Upper lobe of left lung (tissue), 6 donors: Measurements from ENCODE around the gene MTG2. TPM values are rescaled to one million over a fixed set of nuclear protein-coding genes. Genes with fewer than 3 reads are reported as not detected.

Experiments used
- ATAC-seq, 2 donors: fragments of 200-7000 bp; cut with Tn5 transposase; one replicate each; pipeline ENCODE4 v1.9.1; 2022; ENCODE audit warnings: mild to moderate bottlenecking in 2 of 2, moderate library complexity in 2 of 2; ENCODE audit not compliant: low FRiP score in 2 of 2
- DNase-seq, 2 donors: peaks; one replicate each; pipeline ENCODE4 v3.0.0-alpha.2; 2019 to 2020
- H3K27ac ChIP-seq, 4 donors: fragments of 200-600 bp; sonication (generic); one replicate each; pipeline ENCODE4 v1.5.1; 2016 to 2019
- H3K27me3 ChIP-seq, 4 donors: fragments of 200-600 bp; sonication (generic); one replicate each; pipeline ENCODE4 v1.5.1; 2017 to 2019
- H3K36me3 ChIP-seq, 4 donors: fragments of 200-600 bp; sonication (generic); one replicate each; pipeline ENCODE4 v1.5.1; 2016 to 2019
- H3K4me1 ChIP-seq, 4 donors: fragments of 200-600 bp; sonication (generic); one replicate each; pipeline ENCODE4 v1.5.1; 2018 to 2019
- H3K4me3 ChIP-seq, 4 donors: fragments of 200-600 bp; sonication (generic); one replicate each; pipeline ENCODE4 v1.5.1; 2017 to 2019; ENCODE audit warnings: mild to moderate bottlenecking in 2 of 4, moderate library complexity in 1 of 4
- H3K9me3 ChIP-seq, 4 donors: fragments of 200-600 bp; sonication (generic); one replicate each; pipeline ENCODE4 v1.5.1; 2018 to 2019
- CTCF ChIP-seq, 6 experiments: fragments of 450-650 bp in 4 of 6; fragments of 200-600 bp in 2 of 6; sonication (generic) in 2 of 6; IDR thresholded peaks; one replicate each; pipeline ENCODE4 v1.5.1; 2016 to 2019; ENCODE audit warnings: antibody characterized with exemption in 6 of 6
- EP300 ChIP-seq, 4 donors: sonication (generic); formaldehyde crosslinking; IDR thresholded peaks; one replicate each; pipeline ENCODE4 v1.5.1; 2017; ENCODE audit warnings: antibody characterized with exemption in 4 of 4, control low read depth in 2 of 4
- POLR2A ChIP-seq, 4 donors: fragments of 450-650 bp; IDR thresholded peaks; one replicate each; pipeline ENCODE4 v1.5.1; 2016 to 2017; ENCODE audit warnings: antibody characterized with exemption in 4 of 4, mild to moderate bottlenecking in 2 of 4
- POLR2AphosphoS5 ChIP-seq, 2 donors: sonication (generic); formaldehyde crosslinking; IDR thresholded peaks; one replicate each; pipeline ENCODE4 v1.5.1; 2017; ENCODE audit warnings: antibody characterized with exemption in 2 of 2
- WGBS, 2 donors: methylation state at CpG; one replicate each; pipeline ENCODE4 v1.1.5; 2017 to 2018; 5-methylcytosine and 5-hydroxymethylcytosine counted together
- total RNA-seq, 6 donors: library from RNA; depleted of rRNA in 4 of 6; stranded (reverse); fragments of >200 nt in 4 of 6; gene quantifications; one replicate each; pipeline versions ENCODE4 v1.1.0 to v1.2.1, GENCODE V29; 2016 to 2021
- donor health status: DM: no; HTN: no; CAD: no; lungs with moderate emphysema.
- donor health status: DM: no; HTN: yes; CAD: no; lungs with severe emphysema.

MTG2 gene
- total RNA-seq, 6 donors from 2014 or later = 28.3 to 42.3 (median 32.0) TPM

GRCh38 chr20:62230696-62231095 is 47.9 kb downstream of the MTG2 start:
- ATAC-seq = no peak
- no peak overlapping the region for H3K4me3 ChIP-seq
- H3K36me3 ChIP-seq = no peaks in the 10 kb centered on the region
- no peaks in the 10 kb centered on the region for H3K27me3 ChIP-seq
- no peaks in the 10 kb centered on the region for H3K9me3 ChIP-seq
- DNase-seq = no peak
- 86 to 97% methylated on average over 4 to 9 of the region's 10 CpGs for WGBS, 2 donors
- peaks cover 0 to 6% (median 0%) of the 10 kb centered on the region in 4 donors for H3K4me1 ChIP-seq
- no peak for TF ChIP-seq POLR2A (IDR thresholded peaks at IDR 0.05)
- no peak for TF ChIP-seq EP300 (IDR thresholded peaks at IDR 0.05)
- no peak for TF ChIP-seq CTCF (IDR thresholded peaks at IDR 0.05)
- TF ChIP-seq POLR2AphosphoS5 (IDR thresholded peaks at IDR 0.05) = no peak
- H3K27ac ChIP-seq = no peak overlapping the region

- TF ChIP-seq EP300 (IDR thresholded peaks at IDR 0.05) = no peak
- no peak for TF ChIP-seq POLR2AphosphoS5 (IDR thresholded peaks at IDR 0.05)
- TF ChIP-seq CTCF (IDR thresholded peaks at IDR 0.05) = no peak
- no peak for TF ChIP-seq POLR2A (IDR thresholded peaks at IDR 0.05)
- no peaks in the 10 kb centered on the region for H3K27me3 ChIP-seq
- peaks cover 0 to 6% (median 0%) of the 10 kb centered on the region in 4 donors for H3K4me1 ChIP-seq
- H3K36me3 ChIP-seq = no peaks in the 10 kb centered on the region
- no peak for DNase-seq
- 94 to 100% methylated on average over 2 to 6 of the region's 6 CpGs for WGBS, 2 donors
- no peak overlapping the region for H3K27ac ChIP-seq
- H3K4me3 ChIP-seq = no peak overlapping the region
- ATAC-seq = no peak
- no peaks in the 10 kb centered on the region for H3K9me3 ChIP-seq
Observed at GRCh38 chr20:62231292-62231691, 48.5 kb downstream of the MTG2 start.

DNA sequence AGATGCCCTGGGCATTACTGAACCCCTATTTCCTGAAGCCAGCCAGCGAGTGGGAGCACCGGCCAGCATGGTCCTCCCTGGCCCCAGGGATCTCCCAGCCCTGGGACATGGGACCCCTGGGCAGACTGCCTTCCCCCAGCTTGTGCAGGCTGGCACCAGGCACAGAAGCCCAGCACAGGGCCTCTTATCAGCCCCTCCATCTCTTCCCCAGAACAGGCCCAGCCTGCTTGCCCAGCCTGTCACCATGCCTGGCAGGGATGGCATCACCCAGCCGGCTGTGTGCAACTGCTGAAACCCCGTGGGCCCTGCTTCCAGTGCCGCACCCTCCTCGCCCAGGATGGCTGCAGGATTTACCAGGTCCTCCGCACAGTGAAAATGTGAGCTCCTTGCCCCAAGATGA is 49.4 kb downstream of the MTG2 start:
- DNase-seq (no peak), ATAC-seq (no peak)
- 84 to 90% methylated on average over 2 to 7 of the region's 7 CpGs for WGBS, 2 donors
- TF ChIP-seq EP300 (IDR thresholded peaks at IDR 0.05) = no peak
- Histone ChIP-seq H3K9me3 (no peaks in the 10 kb centered on the region), H3K36me3 (no peaks in the 10 kb centered on the region), H3K4me3 (no peak overlapping the region), H3K4me1 (peaks cover 0 to 6% (median 0%) of the 10 kb centered on the region in 4 donors), H3K27me3 (no peaks in the 10 kb centered on the region), H3K27ac (no peak overlapping the region)

DNA sequence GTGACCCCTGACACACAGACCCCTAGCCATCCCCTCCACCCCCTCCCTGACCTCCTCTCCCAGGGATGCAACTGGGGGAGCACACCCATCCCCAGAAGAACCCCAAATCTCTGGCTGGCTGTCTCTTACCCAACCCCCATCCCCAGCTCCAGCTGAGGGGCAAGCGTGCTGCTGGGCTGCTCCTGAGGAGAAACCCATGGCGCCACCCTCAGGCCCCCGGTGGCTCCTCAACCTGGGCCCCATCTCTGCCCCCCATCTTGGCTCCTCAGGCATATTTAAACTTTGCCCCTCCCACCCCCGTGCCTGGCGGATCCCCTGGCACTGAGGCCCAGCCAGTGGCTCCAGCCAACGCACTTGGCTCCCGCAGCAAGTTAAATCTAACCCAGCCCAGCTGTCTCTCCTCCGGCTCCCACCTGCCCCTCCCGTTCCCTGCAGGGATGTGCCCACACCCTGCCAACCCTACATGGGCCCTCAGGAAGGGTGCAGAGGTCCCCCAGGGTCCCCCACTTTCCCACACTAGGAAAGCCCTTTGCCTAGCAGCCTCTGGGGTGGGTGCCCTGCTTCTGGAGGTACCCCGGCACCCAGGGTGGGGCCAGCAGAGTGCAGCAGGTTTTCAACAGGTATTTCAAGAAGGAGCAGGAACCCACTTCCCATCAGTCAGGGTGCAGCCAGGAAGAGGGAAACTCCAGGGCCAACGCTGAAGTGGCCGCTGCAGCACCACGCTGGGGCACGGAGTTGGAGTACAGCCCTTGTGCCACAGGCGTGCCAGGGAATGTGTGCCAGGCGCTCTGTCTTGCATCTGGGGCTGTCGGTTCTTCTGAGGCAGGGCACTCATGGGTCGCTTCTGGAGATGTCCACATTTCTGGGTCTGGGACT is 50.2 kb downstream of the MTG2 start:
- no peak for TF ChIP-seq CTCF (IDR thresholded peaks at IDR 0.05)
- TF ChIP-seq POLR2AphosphoS5 (IDR thresholded peaks at IDR 0.05) = no peak
- TF ChIP-seq POLR2A (IDR thresholded peaks at IDR 0.05) = no peak
- no peak for TF ChIP-seq EP300 (IDR thresholded peaks at IDR 0.05)
- Histone ChIP-seq H3K4me1 (peaks cover 2 to 12% (median 6%) of the 10 kb centered on the region in 4 donors), H3K4me3 (no peak overlapping the region), H3K36me3 (no peaks in the 10 kb centered on the region), H3K27me3 (no peaks in the 10 kb centered on the region), H3K9me3 (no peaks in the 10 kb centered on the region), H3K27ac (no peak overlapping the region)
- WGBS, 2 donors = 55 to 58% methylated on average over 6 to 17 of the region's 18 CpGs
- no peak for ATAC-seq
- DNase-seq = peak in 1 of 2 donors; percentile 54

DNA sequence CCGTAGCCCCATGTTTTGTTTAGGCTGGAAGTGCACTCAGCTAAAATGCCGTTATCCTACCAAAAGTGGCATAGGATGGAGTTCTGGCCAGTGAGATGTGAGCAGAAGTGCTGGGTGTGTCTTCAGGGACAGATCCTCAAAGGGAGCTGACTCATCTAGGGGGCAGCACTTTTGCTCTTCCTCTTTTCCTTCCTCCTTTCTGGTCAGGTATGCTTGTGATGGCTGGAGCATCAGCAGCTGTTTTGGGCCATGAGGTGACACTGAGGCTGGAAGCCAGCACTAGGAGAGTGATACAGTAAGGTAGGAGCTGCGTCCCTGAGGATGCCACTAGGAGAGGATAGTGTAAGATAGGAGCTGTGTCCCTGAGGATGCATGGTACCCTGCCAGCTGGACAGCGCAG is 50.9 kb downstream of the MTG2 start:
- WGBS, 2 donors = 62 to 83% methylated on average over 2 to 4 of the region's 4 CpGs
- Histone ChIP-seq H3K9me3 (no peaks in the 10 kb centered on the region), H3K4me3 (no peak overlapping the region), H3K4me1 (peaks cover 2 to 12% (median 6%) of the 10 kb centered on the region in 4 donors), H3K27me3 (no peaks in the 10 kb centered on the region), H3K36me3 (no peaks in the 10 kb centered on the region), H3K27ac (no peak overlapping the region)
- no peak for ATAC-seq
- TF ChIP-seq POLR2A (IDR thresholded peaks at IDR 0.05) (no peak), POLR2AphosphoS5 (IDR thresholded peaks at IDR 0.05) (no peak), EP300 (IDR thresholded peaks at IDR 0.05) (no peak), CTCF (IDR thresholded peaks at IDR 0.05) (no peak)
- no peak for DNase-seq
